ENCODE results near the gene SIGLEC1. TPM values are rescaled to one million over a fixed set of nuclear protein-coding genes. Genes with fewer than 3 reads are reported as not detected.

The SIGLEC1 gene
- total RNA-seq, 1 donor from 2014 or later, result not detected

GRCh38 chr20:3691897-3692296, 20.5 kb downstream of the SIGLEC1 start:
- Mint-ChIP-seq H3K27ac (no peak overlapping the region), H3K9me3 (no peaks in the 10 kb centered on the region), H3K36me3 (no peaks in the 10 kb centered on the region), H3K4me3 (no peak overlapping the region), H3K4me1 (ENCODE audit: unreplicated experiment) (no peaks in the 10 kb centered on the region), H3K27me3 (peaks cover 3% of the 10 kb centered on the region)
- DNase-seq (ENCODE audit: extremely low spot score, unreplicated experiment), result no peak
- TF ChIP-seq CTCF (conservative IDR thresholded peaks at IDR 0.05), result no peak

- Mint-ChIP-seq H3K9me3 (no peaks in the 10 kb centered on the region), H3K27ac (no peak overlapping the region), H3K36me3 (no peaks in the 10 kb centered on the region), H3K4me1 (ENCODE audit: unreplicated experiment) (no peaks in the 10 kb centered on the region), H3K4me3 (no peak overlapping the region), H3K27me3 (peaks cover 9% of the 10 kb centered on the region)
- no peak for DNase-seq (ENCODE audit: extremely low spot score, unreplicated experiment)
- TF ChIP-seq CTCF (conservative IDR thresholded peaks at IDR 0.05), result no peak
Observed at GRCh38 chr20:3691306-3691705, 21.1 kb downstream of the SIGLEC1 start.

GRCh38 chr20:3690413-3690812, 22.0 kb downstream of the SIGLEC1 start:
- H3K36me3 Mint-ChIP-seq, result no peaks in the 10 kb centered on the region
- H3K27ac Mint-ChIP-seq, result no peak overlapping the region
- no peaks in the 10 kb centered on the region for H3K4me1 Mint-ChIP-seq (ENCODE audit: unreplicated experiment)
- TF ChIP-seq CTCF (conservative IDR thresholded peaks at IDR 0.05), result no peak
- DNase-seq (ENCODE audit: extremely low spot score, unreplicated experiment), result no peak
- no peaks in the 10 kb centered on the region for H3K9me3 Mint-ChIP-seq
- no peak overlapping the region for H3K4me3 Mint-ChIP-seq
- H3K27me3 Mint-ChIP-seq, result peaks cover 18% of the 10 kb centered on the region

GRCh38 chr20:3689978-3690377, 22.4 kb downstream of the SIGLEC1 start:
- Mint-ChIP-seq H3K4me1 (ENCODE audit: unreplicated experiment) (no peaks in the 10 kb centered on the region), H3K4me3 (no peak overlapping the region)

GRCh38 chr20:3687655-3688054, 24.7 kb downstream of the SIGLEC1 start:
- H3K4me3 Mint-ChIP-seq, result no peak overlapping the region
- DNase-seq (ENCODE audit: extremely low spot score, unreplicated experiment), result no peak
- H3K27ac Mint-ChIP-seq, result no peak overlapping the region
- no peaks in the 10 kb centered on the region for H3K9me3 Mint-ChIP-seq
- H3K36me3 Mint-ChIP-seq, result no peaks in the 10 kb centered on the region
- peaks cover 39% of the 10 kb centered on the region for H3K27me3 Mint-ChIP-seq
- TF ChIP-seq CTCF (conservative IDR thresholded peaks at IDR 0.05), result no peak
- no peaks in the 10 kb centered on the region for H3K4me1 Mint-ChIP-seq (ENCODE audit: unreplicated experiment)

More at GRCh38 chr20:3689978-3690377, 22.4 kb downstream of the SIGLEC1 start:
- DNase-seq (ENCODE audit: extremely low spot score, unreplicated experiment), result no peak
- TF ChIP-seq CTCF (conservative IDR thresholded peaks at IDR 0.05), result no peak
- peaks cover 20% of the 10 kb centered on the region for H3K27me3 Mint-ChIP-seq
- H3K27ac Mint-ChIP-seq, result no peak overlapping the region
- no peaks in the 10 kb centered on the region for H3K36me3 Mint-ChIP-seq
- H3K9me3 Mint-ChIP-seq, result no peaks in the 10 kb centered on the region

- no peaks in the 10 kb centered on the region for H3K9me3 Mint-ChIP-seq
- H3K36me3 Mint-ChIP-seq, result no peaks in the 10 kb centered on the region
- no peak overlapping the region for H3K4me3 Mint-ChIP-seq
- peaks cover 43% of the 10 kb centered on the region for H3K27me3 Mint-ChIP-seq
- DNase-seq (ENCODE audit: extremely low spot score, unreplicated experiment), result no peak
- no peaks in the 10 kb centered on the region for H3K4me1 Mint-ChIP-seq (ENCODE audit: unreplicated experiment)
- TF ChIP-seq CTCF (conservative IDR thresholded peaks at IDR 0.05), result no peak
- H3K27ac Mint-ChIP-seq, result no peak overlapping the region
Observed at GRCh38 chr20:3686867-3687321, 25.5 kb downstream of the SIGLEC1 start.

All from type B pancreatic cell (in vitro differentiated cells).